DOHH2 (cell line): ENCODE data around the gene MOCS3.

Experiments
- EZH2phosphoT487 ChIP-seq: fragments of 200-600 bp; sonication (generic); IDR thresholded peaks from 2 replicates; pipeline ENCODE4 v1.6.1; 2017; ENCODE audit warnings: borderline replicate concordance, mild to moderate bottlenecking, antibody characterized with exemption, low read length, moderate library complexity, mixed read lengths
- TF ChIP-seq, protein P1 (sequence below): fragments of 200-600 bp; sonication (generic); IDR thresholded peaks from one replicate; pipeline ENCODE4 v1.5.1; 2014; ENCODE audit warnings: antibody characterized with exemption, mild to moderate bottlenecking, low read depth, low read length; ENCODE audit not compliant: poor library complexity, severe bottlenecking

DNA sequence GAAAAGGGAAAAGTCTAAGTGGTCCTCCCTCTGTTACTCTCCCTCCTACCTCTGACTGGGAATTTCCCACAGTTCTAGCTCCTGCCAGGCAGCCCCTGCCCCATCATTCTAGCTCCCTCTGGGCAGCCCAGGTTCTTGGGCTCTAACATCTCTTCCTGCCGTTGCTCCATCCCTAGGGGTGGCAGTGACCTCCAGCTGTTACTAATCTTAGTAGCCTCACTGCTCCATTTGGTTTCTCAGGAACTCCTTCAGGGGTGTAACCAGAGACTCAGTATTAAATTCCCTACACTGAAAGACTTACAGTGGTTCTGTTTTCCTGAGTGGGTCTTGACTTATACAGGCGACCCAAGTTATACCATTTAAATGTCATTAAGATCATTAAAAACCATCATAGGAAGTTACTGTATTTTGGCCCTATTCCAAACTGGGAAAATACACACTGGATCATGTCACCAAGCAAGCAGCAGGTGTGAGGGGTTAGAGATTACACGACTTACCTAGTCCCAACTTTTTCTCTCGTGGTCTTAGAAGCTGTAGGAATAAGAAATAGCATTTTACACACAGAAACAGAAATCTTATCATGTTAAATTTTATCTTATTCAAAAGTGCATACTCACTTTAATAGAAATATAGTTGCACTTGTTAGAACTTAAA lies 10.4 kb upstream of the MOCS3 start:
- TF ChIP-seq, protein P1, sequence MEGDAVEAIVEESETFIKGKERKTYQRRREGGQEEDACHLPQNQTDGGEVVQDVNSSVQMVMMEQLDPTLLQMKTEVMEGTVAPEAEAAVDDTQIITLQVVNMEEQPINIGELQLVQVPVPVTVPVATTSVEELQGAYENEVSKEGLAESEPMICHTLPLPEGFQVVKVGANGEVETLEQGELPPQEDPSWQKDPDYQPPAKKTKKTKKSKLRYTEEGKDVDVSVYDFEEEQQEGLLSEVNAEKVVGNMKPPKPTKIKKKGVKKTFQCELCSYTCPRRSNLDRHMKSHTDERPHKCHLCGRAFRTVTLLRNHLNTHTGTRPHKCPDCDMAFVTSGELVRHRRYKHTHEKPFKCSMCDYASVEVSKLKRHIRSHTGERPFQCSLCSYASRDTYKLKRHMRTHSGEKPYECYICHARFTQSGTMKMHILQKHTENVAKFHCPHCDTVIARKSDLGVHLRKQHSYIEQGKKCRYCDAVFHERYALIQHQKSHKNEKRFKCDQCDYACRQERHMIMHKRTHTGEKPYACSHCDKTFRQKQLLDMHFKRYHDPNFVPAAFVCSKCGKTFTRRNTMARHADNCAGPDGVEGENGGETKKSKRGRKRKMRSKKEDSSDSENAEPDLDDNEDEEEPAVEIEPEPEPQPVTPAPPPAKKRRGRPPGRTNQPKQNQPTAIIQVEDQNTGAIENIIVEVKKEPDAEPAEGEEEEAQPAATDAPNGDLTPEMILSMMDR = no peak
- no peak for TF ChIP-seq EZH2phosphoT487
